Prostate gland (tissue), 2 donors: ENCODE results near the gene EPHB6. TPM values are rescaled to one million over a fixed set of nuclear protein-coding genes. Genes with fewer than 3 reads are reported as not detected.
A peak's percentile ranks its signal among the peaks of the same experiment; 100 is the strongest.

Experiments used
- DNase-seq: peaks from one replicate; pipeline ENCODE4 v3.0.0-alpha.2; 2019; ENCODE audit warnings: low spot score
- H3K27ac ChIP-seq, 2 donors: fragments of 200-600 bp; sonication (generic); 2 replicates each; pipeline ENCODE4 v1.5.1; 2017 to 2019
- H3K27me3 ChIP-seq: fragments of 200-600 bp; sonication (generic); replicated peaks from 2 replicates; pipeline ENCODE4 v1.5.1; 2019; ENCODE audit not compliant: insufficient read depth
- H3K36me3 ChIP-seq, 2 donors: fragments of 200-600 bp; sonication (generic); 1 replicate in 1 of 2; 2 replicates in 1 of 2; pipeline versions ENCODE4 v1.5.1 to v1.8.1; 2017 to 2019
- H3K4me1 ChIP-seq: fragments of 200-600 bp; sonication (generic); replicated peaks from 2 replicates; pipeline ENCODE4 v1.5.1; 2019
- H3K4me3 ChIP-seq, 2 donors: fragments of 200-600 bp; sonication (generic); 2 replicates each; pipeline ENCODE4 v1.5.1; 2017 to 2019
- H3K9me3 ChIP-seq: fragments of 200-600 bp; sonication (generic); 2 replicates; pipeline ENCODE4 v1.5.1; 2017
- CTCF ChIP-seq, 4 experiments: fragments of 200-600 bp in 2 of 4; fragments of 450-650 bp in 2 of 4; sonication (generic) in 2 of 4; IDR thresholded peaks; 1 replicate in 3 of 4; 2 replicates in 1 of 4; pipeline ENCODE4 v1.5.1; 2016 to 2019; ENCODE audit warnings: antibody characterized with exemption in 4 of 4, mild to moderate bottlenecking in 2 of 4, moderate library complexity in 2 of 4
- POLR2A ChIP-seq: fragments of 450-650 bp; IDR thresholded peaks from one replicate; pipeline ENCODE4 v1.6.1; 2016; ENCODE audit warnings: antibody characterized with exemption, mild to moderate bottlenecking
- POLR2AphosphoS5 ChIP-seq: sonication (generic); formaldehyde crosslinking; IDR thresholded peaks from one replicate; pipeline ENCODE4 v1.6.1; 2017; ENCODE audit warnings: antibody characterized with exemption
- WGBS: methylation state at CpG from one replicate; pipeline ENCODE4 v1.1.5; 2018; 5-methylcytosine and 5-hydroxymethylcytosine counted together
- intact Hi-C: fragments of 100-400 bp; cut with DNase I; formaldehyde crosslinking; loops from one replicate; pipeline ENCODE4 v1.14.2; 2022
- total RNA-seq, 2 donors: library from RNA; depleted of rRNA; stranded (reverse); fragments of >200 nt; gene quantifications; one replicate each; pipeline ENCODE4 v1.1.0, GENCODE V29; 2016

The EPHB6 gene
- total RNA-seq, 2 donors from 2014 or later: 98.1 to 122 TPM

DNA sequence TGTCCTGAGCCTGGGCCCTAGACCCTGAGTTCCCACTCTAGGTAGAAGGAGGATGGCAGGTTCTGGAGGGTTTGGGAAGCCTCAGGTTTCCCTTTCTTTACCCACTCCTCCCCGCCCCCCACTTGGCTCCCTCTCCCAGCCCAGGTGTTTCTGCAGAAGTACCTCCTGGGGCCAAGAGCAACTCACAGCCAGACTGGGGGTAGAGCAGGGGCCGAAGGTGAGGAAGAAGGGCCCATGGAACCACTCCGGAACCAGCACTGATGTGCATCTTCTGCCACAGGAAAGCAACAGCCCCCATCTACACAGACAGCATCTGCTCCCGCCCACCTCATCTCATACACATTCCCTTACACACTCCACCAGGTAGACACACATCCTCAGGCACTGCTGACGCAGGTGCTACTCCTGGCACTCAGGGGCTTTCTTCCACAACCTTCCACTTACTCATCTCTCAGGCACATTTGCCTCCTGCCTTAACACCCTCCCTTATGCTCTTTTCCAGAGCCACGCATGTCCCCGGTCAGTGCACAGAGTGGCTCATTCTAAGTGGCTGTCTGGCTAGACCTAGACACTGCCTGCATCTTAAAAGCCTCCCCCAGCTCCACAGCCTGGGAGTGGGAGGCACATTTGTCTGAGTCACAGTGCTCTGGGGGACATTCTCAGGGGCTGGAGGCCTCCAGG is 1.8 kb downstream of the EPHB6 start:
- H3K27ac ChIP-seq: no peak overlapping the region
- intact Hi-C loops: loop anchor here (10.0 kb wide), 1 partner anchor 538 kb away; no protein-coding TSS in a partner anchor
- no peaks in the 10 kb centered on the region for H3K4me1 ChIP-seq
- no peaks in the 10 kb centered on the region for H3K9me3 ChIP-seq
- TF ChIP-seq CTCF (IDR thresholded peaks at IDR 0.05): no peak
- TF ChIP-seq POLR2A: no peak
- no peak for TF ChIP-seq POLR2AphosphoS5
- no peaks in the 10 kb centered on the region for H3K36me3 ChIP-seq
- H3K4me3 ChIP-seq: peak overlapping the region in 1 of 2 donors; percentile 76
- WGBS: 78% methylated on average over 7 of the region's 7 CpGs
- no peaks in the 10 kb centered on the region for H3K27me3 ChIP-seq
- no peak for DNase-seq

DNA sequence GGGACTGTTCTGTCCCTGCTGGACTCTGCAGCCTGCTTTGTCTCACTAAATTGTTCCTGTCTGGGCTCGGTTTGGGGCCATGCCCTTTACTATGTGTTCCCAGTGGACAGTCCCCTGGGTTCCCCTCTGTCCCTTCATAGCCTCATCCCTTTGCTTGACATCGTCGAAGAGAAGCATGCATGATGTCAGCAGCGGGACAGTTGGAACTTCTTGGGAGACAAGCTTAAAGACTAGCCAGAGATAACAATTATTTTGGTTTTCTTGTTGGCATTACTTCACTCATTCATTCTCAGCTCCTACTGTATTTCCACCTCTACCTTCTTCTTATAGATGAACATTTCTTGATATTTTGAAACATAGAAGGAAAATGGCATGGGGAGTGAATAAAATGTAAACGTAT is 2.7 kb downstream of the EPHB6 start:
- intact Hi-C loops: loop anchor here (10.0 kb wide), 1 partner anchor 537 kb away; no protein-coding TSS in a partner anchor
- no peak for DNase-seq
- Histone ChIP-seq H3K36me3 (no peaks in the 10 kb centered on the region), H3K4me1 (no peaks in the 10 kb centered on the region), H3K27ac (no peak overlapping the region), H3K27me3 (no peaks in the 10 kb centered on the region), H3K4me3 (no peak overlapping the region), H3K9me3 (no peaks in the 10 kb centered on the region)
- 89% methylated on average over 5 of the region's 5 CpGs for WGBS
- no peak for TF ChIP-seq POLR2AphosphoS5
- no peak for TF ChIP-seq CTCF (IDR thresholded peaks at IDR 0.05)
- no peak for TF ChIP-seq POLR2A

DNA sequence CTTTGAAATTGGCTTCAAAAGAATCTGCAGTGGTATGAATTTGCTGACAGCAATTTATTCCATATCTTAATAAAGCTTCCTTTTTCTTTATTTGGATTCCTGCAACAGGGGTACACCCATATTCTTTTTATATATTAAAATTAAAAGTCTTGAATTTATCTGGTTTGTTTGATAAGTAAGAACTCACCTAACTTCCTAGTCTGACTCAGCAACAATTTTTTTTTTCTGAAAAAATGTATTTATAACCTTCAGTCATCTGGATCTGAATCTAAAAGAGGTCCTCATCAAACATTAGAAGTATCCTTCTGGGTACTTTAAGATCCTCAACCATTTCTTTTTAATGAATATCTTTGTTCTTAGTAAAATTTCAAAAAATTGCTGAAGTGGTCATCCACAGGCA is 4.5 kb downstream of the EPHB6 start:
- Histone ChIP-seq H3K27ac (no peak overlapping the region), H3K27me3 (no peaks in the 10 kb centered on the region), H3K36me3 (no peaks in the 10 kb centered on the region), H3K4me1 (no peaks in the 10 kb centered on the region), H3K4me3 (no peak overlapping the region), H3K9me3 (no peaks in the 10 kb centered on the region)
- intact Hi-C loops: loop anchor here (10.0 kb wide), 1 partner anchor 535 kb away; no protein-coding TSS in a partner anchor
- no peak for DNase-seq
- TF ChIP-seq CTCF (IDR thresholded peaks at IDR 0.05): no peak
- no peak for TF ChIP-seq POLR2A
- TF ChIP-seq POLR2AphosphoS5: no peak

DNA sequence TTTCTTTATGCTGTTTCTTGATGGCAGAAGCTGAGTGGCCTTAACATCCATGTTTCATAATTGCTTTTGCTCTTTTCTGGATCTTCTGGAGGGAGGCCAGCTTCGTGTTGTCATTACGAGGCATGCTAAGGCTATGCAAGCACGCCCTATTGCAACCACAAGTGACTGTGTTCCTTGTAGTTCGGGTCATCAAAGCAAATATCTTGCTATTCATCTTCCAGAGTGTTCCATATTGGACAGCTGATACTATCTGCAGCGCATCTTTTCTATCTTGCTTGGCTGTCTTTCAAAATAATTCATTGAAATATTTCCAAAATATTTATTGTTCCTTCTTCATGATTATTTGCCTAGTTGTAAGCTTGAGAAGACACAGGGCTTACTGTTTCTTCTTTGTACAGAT is 5.0 kb downstream of the EPHB6 start:
- Histone ChIP-seq H3K27me3 (no peaks in the 10 kb centered on the region), H3K27ac (no peak overlapping the region), H3K9me3 (no peaks in the 10 kb centered on the region), H3K4me3 (no peak overlapping the region), H3K4me1 (no peaks in the 10 kb centered on the region), H3K36me3 (no peaks in the 10 kb centered on the region)
- 5% methylated on average over 5 of the region's 5 CpGs for WGBS
- intact Hi-C loops: loop anchor here (10.0 kb wide), 1 partner anchor 535 kb away; no protein-coding TSS in a partner anchor
- peak; percentile 68 for DNase-seq
- TF ChIP-seq POLR2AphosphoS5: peak; percentile 81
- TF ChIP-seq CTCF (IDR thresholded peaks at IDR 0.05): no peak
- TF ChIP-seq POLR2A: no peak

DNA sequence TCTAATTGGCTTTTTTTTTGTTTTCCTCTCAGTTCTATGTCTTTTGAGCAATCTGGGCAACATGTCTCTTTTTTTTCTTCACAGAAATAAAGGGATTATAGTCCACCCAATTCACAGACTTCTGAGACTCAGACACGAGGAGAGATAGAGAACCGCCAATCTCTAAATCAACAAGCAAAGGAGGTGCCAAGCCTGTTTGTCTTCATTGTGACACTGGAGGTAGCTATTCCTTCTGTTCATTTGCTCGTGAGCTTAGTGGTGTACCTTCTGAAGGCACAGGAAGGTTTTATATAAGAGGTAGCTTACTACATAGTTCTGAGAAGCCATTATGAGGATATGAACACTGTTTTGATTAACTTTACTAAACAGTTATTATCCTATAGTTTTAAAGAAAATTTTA is 6.1 kb downstream of the EPHB6 start:
- intact Hi-C loops: no loop called here

More for the DNA sequence above, 6.1 kb downstream of the EPHB6 start:
- Histone ChIP-seq H3K4me1 (no peaks in the 10 kb centered on the region), H3K4me3 (no peak overlapping the region), H3K27ac (no peak overlapping the region), H3K27me3 (no peaks in the 10 kb centered on the region), H3K9me3 (no peaks in the 10 kb centered on the region), H3K36me3 (no peaks in the 10 kb centered on the region)
- peak; percentile 38 for DNase-seq
- TF ChIP-seq POLR2A (no peak), POLR2AphosphoS5 (peak; percentile 58), CTCF (IDR thresholded peaks at IDR 0.05) (no peak)
- 69% methylated on average over 3 of the region's 3 CpGs for WGBS
